ENCODE results near the gene DEFB132. TPM values are rescaled to one million over a fixed set of nuclear protein-coding genes. Genes with fewer than 3 reads are reported as not detected.

Gene DEFB132
- total RNA-seq, 4 donors from 2014 or later, result 0.34 TPM; not detected in 3

DNA sequence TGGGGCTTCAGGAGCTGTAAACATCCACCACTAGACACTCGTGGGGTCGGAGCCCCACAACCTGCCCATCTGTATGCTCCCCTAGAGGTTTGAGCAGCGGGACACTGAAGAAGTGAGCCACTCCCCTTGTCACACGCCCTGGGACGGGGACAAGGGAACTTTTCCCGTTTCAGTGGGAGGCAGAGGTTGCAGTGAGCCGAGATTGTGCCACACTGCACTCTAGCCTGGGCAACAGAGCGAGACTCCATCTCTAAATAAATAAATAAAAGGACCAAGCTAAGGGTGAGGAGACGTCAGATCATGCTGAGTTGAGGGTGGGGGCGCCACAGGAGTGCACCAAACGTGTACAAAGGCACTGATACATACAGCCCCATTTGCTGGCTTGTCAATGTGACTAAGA is 48.2 kb downstream of the DEFB132 start:
- no peak overlapping the region for H3K4me3 ChIP-seq
- 75% methylated on average over 11 of the region's 11 CpGs for WGBS
- DNase-seq (ENCODE audit: low spot score in 2 of 2), result no peak
- no peaks in the 10 kb centered on the region for H3K36me3 ChIP-seq
- H3K9me3 ChIP-seq, result no peaks in the 10 kb centered on the region
- H3K4me1 ChIP-seq, result peaks cover 26% of the 10 kb centered on the region
- H3K27me3 ChIP-seq, result no peaks in the 10 kb centered on the region
- no peak overlapping the region for H3K27ac ChIP-seq
- TF ChIP-seq POLR2A (IDR thresholded peaks at IDR 0.05), result no peak
- TF ChIP-seq POLR2AphosphoS5 (IDR thresholded peaks at IDR 0.05), result no peak
- TF ChIP-seq CTCF (IDR thresholded peaks at IDR 0.05), result no peak
- no peak for TF ChIP-seq EP300 (IDR thresholded peaks at IDR 0.05)

GRCh38 chr20:308427-309038 is 51.0 kb downstream of the DEFB132 start:
- TF ChIP-seq POLR2AphosphoS5 (IDR thresholded peaks at IDR 0.05) (no peak), EP300 (IDR thresholded peaks at IDR 0.05) (no peak), POLR2A (IDR thresholded peaks at IDR 0.05) (no peak), CTCF (IDR thresholded peaks at IDR 0.05) (no peak)
- no peak overlapping the region for H3K4me3 ChIP-seq
- H3K27ac ChIP-seq, result no peak overlapping the region
- H3K27me3 ChIP-seq, result no peaks in the 10 kb centered on the region
- H3K4me1 ChIP-seq, result peaks cover 22% of the 10 kb centered on the region
- H3K9me3 ChIP-seq, result no peaks in the 10 kb centered on the region
- no peak for DNase-seq (ENCODE audit: low spot score in 2 of 2)
- WGBS, result 36% methylated on average over 4 of the region's 7 CpGs
- no peaks in the 10 kb centered on the region for H3K36me3 ChIP-seq

DNA sequence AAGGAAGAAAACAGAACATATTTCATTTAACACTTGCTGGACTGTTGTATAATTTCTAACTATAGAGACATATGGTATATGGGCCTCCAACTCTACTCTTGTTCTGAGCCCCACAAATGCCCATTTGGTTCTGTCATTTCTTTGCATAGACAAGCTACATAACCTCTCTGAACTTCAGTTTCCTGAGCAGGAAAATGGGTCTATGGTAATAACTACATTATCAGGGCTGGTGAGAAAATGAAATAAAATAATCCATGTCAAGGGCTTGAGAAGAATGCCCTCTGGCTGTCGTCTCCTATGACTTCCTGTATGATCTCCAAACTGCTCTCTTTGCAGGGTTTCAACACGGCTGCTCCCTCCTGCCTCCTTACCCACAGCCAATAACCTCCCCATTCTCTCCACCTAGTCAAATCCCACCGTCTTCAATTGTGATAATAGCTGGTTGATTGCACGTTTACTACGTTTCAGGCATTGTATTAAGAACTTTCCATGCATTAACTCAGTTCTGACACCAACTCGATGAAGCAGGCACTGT is 51.8 kb downstream of the DEFB132 start:
- H3K27ac ChIP-seq, result peak overlapping the region; percentile 68
- H3K4me1 ChIP-seq, result peaks cover 22% of the 10 kb centered on the region
- no peaks in the 10 kb centered on the region for H3K27me3 ChIP-seq
- peak overlapping the region; percentile 44 for H3K4me3 ChIP-seq
- 12% methylated on average over 6 of the region's 6 CpGs for WGBS
- no peak for DNase-seq (ENCODE audit: low spot score in 2 of 2)
- no peak for TF ChIP-seq CTCF (IDR thresholded peaks at IDR 0.05)
- no peak for TF ChIP-seq POLR2A (IDR thresholded peaks at IDR 0.05)
- TF ChIP-seq POLR2AphosphoS5 (IDR thresholded peaks at IDR 0.05), result no peak
- TF ChIP-seq EP300 (IDR thresholded peaks at IDR 0.05), result no peak
- H3K9me3 ChIP-seq, result no peaks in the 10 kb centered on the region
- no peaks in the 10 kb centered on the region for H3K36me3 ChIP-seq

DNA sequence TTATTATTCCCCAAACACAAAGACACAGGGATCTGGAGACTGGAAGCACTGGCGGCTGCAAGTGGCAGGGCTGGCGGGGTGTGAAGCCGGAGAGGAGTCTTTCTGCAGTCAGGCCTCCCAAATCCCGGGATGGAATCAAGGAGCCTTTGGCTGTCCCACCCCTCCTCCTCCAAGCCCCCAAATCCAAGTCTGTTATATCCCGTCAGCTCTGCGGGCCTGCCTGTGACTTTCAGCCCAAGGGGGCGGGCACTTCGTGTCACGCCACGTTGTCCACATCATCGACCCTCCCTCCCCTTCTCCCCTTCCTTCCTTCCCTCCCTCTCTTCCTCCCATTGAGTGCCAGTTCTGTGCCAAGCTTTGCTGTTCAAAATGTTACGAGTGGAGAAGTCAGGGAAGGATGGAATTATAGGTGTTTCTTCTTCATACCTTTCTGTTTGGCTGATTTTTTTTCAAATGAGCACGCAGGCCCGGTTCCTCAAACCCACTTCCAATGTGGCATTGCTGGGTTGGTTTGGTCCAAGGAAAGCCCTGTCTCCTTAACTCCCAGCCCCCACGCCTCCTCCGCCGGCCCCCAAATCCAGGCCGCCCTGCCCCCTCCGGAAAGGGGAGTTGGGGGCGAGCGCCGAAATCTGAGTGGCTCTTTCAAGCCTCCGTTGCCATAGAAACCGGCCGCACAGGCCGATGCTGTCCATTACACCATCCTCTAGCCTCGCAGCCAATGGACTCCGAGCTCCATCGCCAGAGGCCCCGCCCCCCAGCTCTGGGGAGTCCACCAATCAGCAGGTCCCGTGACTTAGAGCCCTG is 52.5 kb downstream of the DEFB132 start:
- H3K4me1 ChIP-seq, result peaks cover 22% of the 10 kb centered on the region
- 5% methylated on average over 30 of the region's 31 CpGs for WGBS
- H3K4me3 ChIP-seq, result peak overlapping the region; percentile 44
- no peaks in the 10 kb centered on the region for H3K36me3 ChIP-seq
- no peaks in the 10 kb centered on the region for H3K27me3 ChIP-seq
- TF ChIP-seq POLR2A (IDR thresholded peaks at IDR 0.05), result no peak
- TF ChIP-seq POLR2AphosphoS5 (IDR thresholded peaks at IDR 0.05), result no peak
- no peak for TF ChIP-seq EP300 (IDR thresholded peaks at IDR 0.05)
- no peak for TF ChIP-seq CTCF (IDR thresholded peaks at IDR 0.05)
- peak overlapping the region; percentile 68 for H3K27ac ChIP-seq
- DNase-seq (ENCODE audit: low spot score in 2 of 2), result peak; percentile 98
- no peaks in the 10 kb centered on the region for H3K9me3 ChIP-seq

DNA sequence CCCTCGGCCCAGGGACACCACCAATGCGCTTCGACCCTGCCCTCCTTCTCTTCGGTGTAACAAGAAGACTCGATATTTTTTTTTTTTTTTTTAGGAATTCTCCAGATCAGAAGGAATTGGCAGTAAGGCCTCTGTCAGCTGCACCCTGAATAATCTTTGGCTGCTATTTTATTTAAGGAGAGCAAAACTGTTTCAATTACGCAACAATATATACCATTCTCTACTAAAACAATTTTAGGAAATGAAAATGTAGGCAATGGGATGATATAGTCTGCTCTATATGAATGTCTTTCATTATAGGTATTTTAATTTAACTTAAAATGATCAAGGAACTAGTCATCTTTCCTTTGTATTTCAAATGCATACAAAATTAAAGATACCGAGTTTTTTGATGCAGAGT is 53.1 kb downstream of the DEFB132 start:
- WGBS, result 6% methylated on average over 7 of the region's 7 CpGs
- TF ChIP-seq POLR2A (IDR thresholded peaks at IDR 0.05) (no peak), CTCF (IDR thresholded peaks at IDR 0.05) (no peak), EP300 (IDR thresholded peaks at IDR 0.05) (no peak), POLR2AphosphoS5 (IDR thresholded peaks at IDR 0.05) (no peak)
- peak overlapping the region; percentile 44 for H3K4me3 ChIP-seq

More for the DNA sequence above, 53.1 kb downstream of the DEFB132 start:
- peaks cover 22% of the 10 kb centered on the region for H3K4me1 ChIP-seq
- no peak overlapping the region for H3K27ac ChIP-seq
- DNase-seq (ENCODE audit: low spot score in 2 of 2), result no peak
- H3K27me3 ChIP-seq, result no peaks in the 10 kb centered on the region
- H3K9me3 ChIP-seq, result no peaks in the 10 kb centered on the region
- H3K36me3 ChIP-seq, result no peaks in the 10 kb centered on the region

Data from suprapubic skin (tissue), 4 donors.